ENCODE data around the gene GPBP1.
"Not testable (repeated sequence)": the region's sequence is repeated elsewhere in the genome, so short reads cannot be mapped to it uniquely, and the experiment has no call there.

GPBP1 gene

DNA sequence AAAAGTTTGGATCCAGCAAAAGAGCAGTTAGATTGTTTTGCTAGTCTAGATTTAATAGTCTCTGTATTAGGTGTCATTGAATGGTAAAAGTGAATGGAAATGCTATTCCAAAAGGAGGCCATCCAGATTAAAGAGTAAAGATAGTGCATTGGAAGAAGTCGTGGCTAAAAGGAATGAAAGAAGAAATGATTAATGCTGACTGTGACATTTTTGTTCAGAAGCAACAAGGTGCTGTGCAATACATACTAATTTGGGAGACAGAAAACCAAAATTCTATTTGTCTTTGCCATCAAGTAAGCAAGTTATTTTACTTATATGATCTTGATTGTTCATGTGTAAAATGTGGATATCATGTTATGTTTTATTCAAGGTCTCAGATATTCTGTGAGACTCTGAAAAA is 85.1 kb downstream of the GPBP1 start:
- Histone ChIP-seq H3K36me3 (ENCODE audit: control insufficient read depth in 5 of 5, insufficient read depth in 5 of 5, low read length in 5 of 5) (peaks cover 27 to 54% (median 43%) of the 10 kb centered on the region in 5 donors), H3K9me3 (ENCODE audit: control insufficient read depth in 5 of 5, low read length in 5 of 5) (no peaks in the 10 kb centered on the region), H3K27me3 (ENCODE audit: control insufficient read depth in 5 of 5, insufficient read depth in 4 of 5, low read length in 5 of 5) (no peaks in the 10 kb centered on the region)

DNA sequence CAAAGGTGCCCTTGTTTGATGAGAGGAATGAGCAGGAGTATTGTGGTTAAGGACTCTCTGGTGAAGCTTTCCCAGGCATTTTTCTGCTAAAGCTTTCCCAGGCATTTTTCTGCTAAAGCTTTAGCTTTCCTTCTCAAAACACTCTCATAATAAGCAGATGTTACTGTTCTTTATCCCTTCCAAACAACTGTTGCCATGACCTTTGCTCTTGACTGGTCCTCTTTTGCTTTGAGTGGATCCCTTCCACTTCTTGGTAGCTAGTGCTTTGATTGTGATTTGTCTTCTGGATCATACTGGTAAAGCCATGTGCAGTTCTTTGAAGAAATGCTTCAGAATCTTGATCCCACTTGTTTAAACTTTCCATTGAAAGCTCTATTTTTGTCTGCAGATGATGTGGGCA is 85.8 kb downstream of the GPBP1 start:
- Histone ChIP-seq H3K36me3 (ENCODE audit: control insufficient read depth in 5 of 5, insufficient read depth in 5 of 5, low read length in 5 of 5) (peaks cover 27 to 58% (median 38%) of the 10 kb centered on the region in 5 donors), H3K9me3 (ENCODE audit: control insufficient read depth in 5 of 5, low read length in 5 of 5) (no peaks in the 10 kb centered on the region), H3K4me1 (ENCODE audit: control insufficient read depth in 5 of 5, insufficient read depth in 5 of 5, low read length in 5 of 5) (peaks cover 0 to 2% (median 0%) of the 10 kb centered on the region in 5 donors), H3K4me3 (ENCODE audit: low read depth in 1 of 5, low read length in 5 of 5) (no peak overlapping the region), H3K27me3 (ENCODE audit: control insufficient read depth in 5 of 5, insufficient read depth in 4 of 5, low read length in 5 of 5) (no peaks in the 10 kb centered on the region), H3K27ac (ENCODE audit: low read depth, low read length) (no peak overlapping the region), H3K9ac (ENCODE audit: low read length in 5 of 5) (no peak overlapping the region)

More for the DNA sequence above, 85.1 kb downstream of the GPBP1 start:
- Histone ChIP-seq H3K4me3 (ENCODE audit: low read depth in 1 of 5, low read length in 5 of 5) (no peak overlapping the region), H3K27ac (ENCODE audit: low read depth, low read length) (no peak overlapping the region), H3K9ac (ENCODE audit: low read length in 5 of 5) (no peak overlapping the region), H3K4me1 (ENCODE audit: control insufficient read depth in 5 of 5, insufficient read depth in 5 of 5, low read length in 5 of 5) (peaks cover 0 to 2% (median 0%) of the 10 kb centered on the region in 5 donors)

GRCh38 chr5:57262541-57262940 is 88.7 kb downstream of the GPBP1 start:
- H3K27ac ChIP-seq (ENCODE audit: low read depth, low read length) = no peak overlapping the region
- no peaks in the 10 kb centered on the region for H3K9me3 ChIP-seq (ENCODE audit: control insufficient read depth in 5 of 5, low read length in 5 of 5)
- no peak overlapping the region for H3K9ac ChIP-seq (ENCODE audit: low read length in 5 of 5)
- peaks cover 0 to 2% (median 0%) of the 10 kb centered on the region in 5 donors for H3K4me1 ChIP-seq (ENCODE audit: control insufficient read depth in 5 of 5, insufficient read depth in 5 of 5, low read length in 5 of 5)
- peaks cover 26 to 54% (median 32%) of the 10 kb centered on the region in 5 donors for H3K36me3 ChIP-seq (ENCODE audit: control insufficient read depth in 5 of 5, insufficient read depth in 5 of 5, low read length in 5 of 5)
- no peak overlapping the region for H3K4me3 ChIP-seq (ENCODE audit: low read depth in 1 of 5, low read length in 5 of 5)
- no peaks in the 10 kb centered on the region for H3K27me3 ChIP-seq (ENCODE audit: control insufficient read depth in 5 of 5, insufficient read depth in 4 of 5, low read length in 5 of 5)

- Histone ChIP-seq H3K9me3 (ENCODE audit: control insufficient read depth in 5 of 5, low read length in 5 of 5) (no peaks in the 10 kb centered on the region), H3K4me3 (ENCODE audit: low read depth in 1 of 5, low read length in 5 of 5) (no peak overlapping the region), H3K27me3 (ENCODE audit: control insufficient read depth in 5 of 5, insufficient read depth in 4 of 5, low read length in 5 of 5) (no peaks in the 10 kb centered on the region), H3K9ac (ENCODE audit: low read length in 5 of 5) (no peak overlapping the region), H3K4me1 (ENCODE audit: control insufficient read depth in 5 of 5, insufficient read depth in 5 of 5, low read length in 5 of 5) (no peaks in the 10 kb centered on the region), H3K36me3 (ENCODE audit: control insufficient read depth in 5 of 5, insufficient read depth in 5 of 5, low read length in 5 of 5) (peaks cover 7 to 20% (median 7%) of the 10 kb centered on the region in 5 donors), H3K27ac (ENCODE audit: low read depth, low read length) (no peak overlapping the region)
Observed at GRCh38 chr5:57267805-57268204, 93.9 kb downstream of the GPBP1 start.

DNA sequence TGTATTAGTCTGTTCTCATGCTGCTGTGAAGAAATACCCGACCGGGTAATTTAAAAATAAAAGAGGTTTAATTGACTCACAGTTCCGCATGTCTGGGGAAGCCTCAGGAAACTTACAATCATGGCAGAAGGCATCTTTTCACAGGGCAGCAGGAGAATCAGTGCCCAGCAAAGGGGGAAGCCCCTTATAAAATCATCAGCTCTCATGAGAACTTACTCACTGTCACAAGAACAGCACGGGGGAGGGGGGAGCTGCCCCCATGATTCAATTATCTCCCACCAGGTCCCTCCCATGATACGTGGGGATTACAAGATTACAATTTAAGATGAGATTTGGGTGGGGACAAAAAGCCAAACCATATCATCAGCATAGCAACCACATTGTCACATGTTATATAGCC is 102.5 kb downstream of the GPBP1 start:
- Histone ChIP-seq H3K9me3 (ENCODE audit: control insufficient read depth in 5 of 5, low read length in 5 of 5) (no peaks in the 10 kb centered on the region), H3K27ac (ENCODE audit: low read depth, low read length) (no peak overlapping the region), H3K4me3 (ENCODE audit: low read depth in 1 of 5, low read length in 5 of 5) (no peak overlapping the region), H3K4me1 (ENCODE audit: control insufficient read depth in 5 of 5, insufficient read depth in 5 of 5, low read length in 5 of 5) (no peaks in the 10 kb centered on the region), H3K36me3 (ENCODE audit: control insufficient read depth in 5 of 5, insufficient read depth in 5 of 5, low read length in 5 of 5) (no peaks in the 10 kb centered on the region), H3K27me3 (ENCODE audit: control insufficient read depth in 5 of 5, insufficient read depth in 4 of 5, low read length in 5 of 5) (no peaks in the 10 kb centered on the region), H3K9ac (ENCODE audit: low read length in 5 of 5) (no peak overlapping the region)

- Histone ChIP-seq H3K9me3 (ENCODE audit: control insufficient read depth in 5 of 5, low read length in 5 of 5) (no peaks in the 10 kb centered on the region), H3K4me3 (ENCODE audit: low read depth in 1 of 5, low read length in 5 of 5) (no peak overlapping the region), H3K27ac (ENCODE audit: low read depth, low read length) (no peak overlapping the region), H3K4me1 (ENCODE audit: control insufficient read depth in 5 of 5, insufficient read depth in 5 of 5, low read length in 5 of 5) (no peaks in the 10 kb centered on the region), H3K27me3 (ENCODE audit: control insufficient read depth in 5 of 5, insufficient read depth in 4 of 5, low read length in 5 of 5) (no peaks in the 10 kb centered on the region), H3K36me3 (ENCODE audit: control insufficient read depth in 5 of 5, insufficient read depth in 5 of 5, low read length in 5 of 5) (no peaks in the 10 kb centered on the region), H3K9ac (ENCODE audit: low read length in 5 of 5) (no peak overlapping the region)
Observed at GRCh38 chr5:57277085-57277484, 103.2 kb downstream of the GPBP1 start.

DNA sequence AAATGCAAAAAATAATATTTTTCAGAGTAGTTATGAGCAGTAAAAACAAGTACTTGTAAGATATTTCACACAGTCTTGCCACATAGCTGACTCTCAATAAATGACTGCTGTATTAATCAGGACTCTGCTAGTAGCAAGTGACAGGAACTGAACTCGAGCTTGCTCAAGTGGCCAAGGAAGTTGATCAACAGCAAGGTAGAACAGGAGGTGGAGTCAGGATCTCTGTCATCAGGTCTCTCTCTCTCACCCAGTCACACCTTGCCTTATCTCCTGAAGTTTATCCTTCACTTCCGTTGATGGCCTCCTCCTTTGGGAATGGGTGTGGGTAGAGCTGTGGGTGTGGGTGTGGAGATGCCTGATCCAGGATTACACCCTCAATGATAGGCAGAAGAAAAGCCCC is 107.0 kb downstream of the GPBP1 start:
- no peaks in the 10 kb centered on the region for H3K9me3 ChIP-seq (ENCODE audit: control insufficient read depth in 5 of 5, low read length in 5 of 5)

GRCh38 chr5:57285084-57285483 is 111.2 kb downstream of the GPBP1 start:
- not testable (repeated sequence) for H3K4me1 ChIP-seq (ENCODE audit: control insufficient read depth in 5 of 5, insufficient read depth in 5 of 5, low read length in 5 of 5); H3K9me3 ChIP-seq (ENCODE audit: control insufficient read depth in 5 of 5, low read length in 5 of 5); H3K36me3 ChIP-seq (ENCODE audit: control insufficient read depth in 5 of 5, insufficient read depth in 5 of 5, low read length in 5 of 5); H3K27me3 ChIP-seq (ENCODE audit: control insufficient read depth in 5 of 5, insufficient read depth in 4 of 5, low read length in 5 of 5); H3K9ac ChIP-seq (ENCODE audit: low read length in 5 of 5); H3K4me3 ChIP-seq (ENCODE audit: low read depth in 1 of 5, low read length in 5 of 5); H3K27ac ChIP-seq (ENCODE audit: low read depth, low read length)

More for the DNA sequence above, 107.0 kb downstream of the GPBP1 start:
- no peak overlapping the region for H3K4me3 ChIP-seq (ENCODE audit: low read depth in 1 of 5, low read length in 5 of 5)
- no peaks in the 10 kb centered on the region for H3K36me3 ChIP-seq (ENCODE audit: control insufficient read depth in 5 of 5, insufficient read depth in 5 of 5, low read length in 5 of 5)
- no peaks in the 10 kb centered on the region for H3K4me1 ChIP-seq (ENCODE audit: control insufficient read depth in 5 of 5, insufficient read depth in 5 of 5, low read length in 5 of 5)
- H3K27ac ChIP-seq (ENCODE audit: low read depth, low read length) = no peak overlapping the region
- no peaks in the 10 kb centered on the region for H3K27me3 ChIP-seq (ENCODE audit: control insufficient read depth in 5 of 5, insufficient read depth in 4 of 5, low read length in 5 of 5)
- no peak overlapping the region for H3K9ac ChIP-seq (ENCODE audit: low read length in 5 of 5)

GRCh38 chr5:57291894-57292293 is 118.0 kb downstream of the GPBP1 start:
- Histone ChIP-seq H3K27me3 (ENCODE audit: control insufficient read depth in 5 of 5, insufficient read depth in 4 of 5, low read length in 5 of 5) (no peaks in the 10 kb centered on the region), H3K27ac (ENCODE audit: low read depth, low read length) (no peak overlapping the region), H3K4me3 (ENCODE audit: low read depth in 1 of 5, low read length in 5 of 5) (no peak overlapping the region), H3K4me1 (ENCODE audit: control insufficient read depth in 5 of 5, insufficient read depth in 5 of 5, low read length in 5 of 5) (peaks cover 0 to 4% (median 0%) of the 10 kb centered on the region in 5 donors), H3K36me3 (ENCODE audit: control insufficient read depth in 5 of 5, insufficient read depth in 5 of 5, low read length in 5 of 5) (no peaks in the 10 kb centered on the region), H3K9me3 (ENCODE audit: control insufficient read depth in 5 of 5, low read length in 5 of 5) (no peaks in the 10 kb centered on the region), H3K9ac (ENCODE audit: low read length in 5 of 5) (no peak overlapping the region)

DNA sequence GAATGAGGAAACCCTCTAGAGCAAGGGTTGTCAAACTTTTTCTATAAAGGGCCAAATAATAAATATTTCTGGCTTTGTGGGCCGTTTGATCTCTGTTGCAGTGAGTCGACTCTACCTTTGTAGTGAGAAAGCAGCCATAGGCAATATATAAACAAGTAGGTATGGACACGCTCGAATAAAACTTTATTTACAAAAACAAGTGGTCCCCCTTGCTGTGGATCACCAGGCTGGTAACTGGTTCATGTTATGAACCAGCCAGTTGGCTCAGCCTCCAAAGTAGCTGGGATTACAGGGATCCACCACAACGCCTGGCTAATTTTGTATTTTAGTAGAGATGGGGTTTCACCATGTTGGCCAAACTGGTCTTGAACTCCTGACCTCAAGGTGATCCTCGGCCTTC is 118.5 kb downstream of the GPBP1 start:
- no peaks in the 10 kb centered on the region for H3K27me3 ChIP-seq (ENCODE audit: control insufficient read depth in 5 of 5, insufficient read depth in 4 of 5, low read length in 5 of 5)
- no peaks in the 10 kb centered on the region for H3K9me3 ChIP-seq (ENCODE audit: control insufficient read depth in 5 of 5, low read length in 5 of 5)
- peaks cover 0 to 4% (median 0%) of the 10 kb centered on the region in 5 donors for H3K4me1 ChIP-seq (ENCODE audit: control insufficient read depth in 5 of 5, insufficient read depth in 5 of 5, low read length in 5 of 5)
- no peak overlapping the region for H3K27ac ChIP-seq (ENCODE audit: low read depth, low read length)
- no peaks in the 10 kb centered on the region for H3K36me3 ChIP-seq (ENCODE audit: control insufficient read depth in 5 of 5, insufficient read depth in 5 of 5, low read length in 5 of 5)
- no peak overlapping the region for H3K9ac ChIP-seq (ENCODE audit: low read length in 5 of 5)
- H3K4me3 ChIP-seq (ENCODE audit: low read depth in 1 of 5, low read length in 5 of 5) = no peak overlapping the region
